Spleen (tissue), 7 donors: ENCODE measurements around the gene C11orf24.

Experiments
- POLR2AphosphoS5 ChIP-seq, 3 donors: sonication (generic); formaldehyde crosslinking; IDR thresholded peaks; one replicate each; pipeline ENCODE4 v1.5.1; 2017; ENCODE audit warnings: antibody characterized with exemption in 3 of 3
- TF ChIP-seq, protein P1 (sequence below), 11 experiments: fragments of 200-600 bp in 7 of 11; fragments of 450-650 bp in 4 of 11; sonication (generic) in 4 of 11; IDR thresholded peaks in 8 of 11; conservative IDR thresholded peaks in 3 of 11; 1 replicate in 7 of 11; 2 replicates in 4 of 11; pipeline versions ENCODE4 v1.4.0 to v1.8.0; 2016 to 2021; ENCODE audit warnings: antibody characterized with exemption in 11 of 11, inconsistent platforms in 4 of 11, mild to moderate bottlenecking in 1 of 11
- donor health status: DM: no; HTN: no; CAD: no; lungs with moderate emphysema.
- donor health status: DM: no; HTN: no; CAD: no.
- donor health status: DM: no; HTN: no; CAD: no.

DNA sequence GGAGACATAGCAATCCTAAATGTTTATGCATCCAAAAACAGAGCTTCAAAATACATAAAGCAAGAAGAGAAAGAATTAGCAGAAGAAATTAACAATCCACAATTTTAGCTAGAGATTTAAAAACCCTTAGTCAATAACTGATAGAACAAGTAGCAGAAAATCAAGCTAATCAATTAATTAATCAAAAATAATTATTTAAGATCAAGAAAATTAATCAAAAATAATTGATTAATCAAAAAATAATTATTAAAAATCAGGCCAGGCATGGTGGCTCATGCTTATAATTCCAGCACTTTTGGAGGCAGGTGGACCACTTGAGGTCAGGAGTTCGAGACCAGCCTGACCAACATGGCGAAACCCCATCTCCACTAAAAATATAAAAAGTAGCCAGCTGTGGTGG, 29.2 kb downstream of the C11orf24 start:
- TF ChIP-seq POLR2AphosphoS5 (IDR thresholded peaks at IDR 0.05), result no peak
- TF ChIP-seq, protein P1, sequence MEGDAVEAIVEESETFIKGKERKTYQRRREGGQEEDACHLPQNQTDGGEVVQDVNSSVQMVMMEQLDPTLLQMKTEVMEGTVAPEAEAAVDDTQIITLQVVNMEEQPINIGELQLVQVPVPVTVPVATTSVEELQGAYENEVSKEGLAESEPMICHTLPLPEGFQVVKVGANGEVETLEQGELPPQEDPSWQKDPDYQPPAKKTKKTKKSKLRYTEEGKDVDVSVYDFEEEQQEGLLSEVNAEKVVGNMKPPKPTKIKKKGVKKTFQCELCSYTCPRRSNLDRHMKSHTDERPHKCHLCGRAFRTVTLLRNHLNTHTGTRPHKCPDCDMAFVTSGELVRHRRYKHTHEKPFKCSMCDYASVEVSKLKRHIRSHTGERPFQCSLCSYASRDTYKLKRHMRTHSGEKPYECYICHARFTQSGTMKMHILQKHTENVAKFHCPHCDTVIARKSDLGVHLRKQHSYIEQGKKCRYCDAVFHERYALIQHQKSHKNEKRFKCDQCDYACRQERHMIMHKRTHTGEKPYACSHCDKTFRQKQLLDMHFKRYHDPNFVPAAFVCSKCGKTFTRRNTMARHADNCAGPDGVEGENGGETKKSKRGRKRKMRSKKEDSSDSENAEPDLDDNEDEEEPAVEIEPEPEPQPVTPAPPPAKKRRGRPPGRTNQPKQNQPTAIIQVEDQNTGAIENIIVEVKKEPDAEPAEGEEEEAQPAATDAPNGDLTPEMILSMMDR (IDR thresholded peaks at IDR 0.05 in 8 of 11, conservative IDR thresholded peaks at IDR 0.05 in 3 of 11), result no peak
